CD14-positive monocyte (primary cell): ENCODE results near the gene TNNI3K. TPM values are rescaled to one million over a fixed set of nuclear protein-coding genes. Genes with fewer than 3 reads are reported as not detected.

Experiments used
- DNase-seq, 3 donors: peaks; one replicate each; pipeline ENCODE4 v3.0.0-alpha.2; 2011 to 2022
- H2AFZ ChIP-seq: 2 replicates; pipeline ENCODE4 v1.6.0; 2012; ENCODE audit warnings: mild to moderate bottlenecking, low read depth, low read length, inconsistent platforms; ENCODE audit not compliant: insufficient read depth, poor library complexity, severe bottlenecking
- H3K27ac ChIP-seq, 2 donors: 1 replicate in 1 of 2; 2 replicates in 1 of 2; pipeline ENCODE4 v1.5.1; 2012 to 2013; ENCODE audit warnings: low read length in 2 of 2, control low read depth in 1 of 2, inconsistent platforms in 1 of 2, low read depth in 1 of 2, mild to moderate bottlenecking in 1 of 2
- H3K27me3 ChIP-seq, 2 donors: one replicate each; pipeline versions ENCODE4 v1.6.0 to v1.6.1; 2011 to 2013; ENCODE audit warnings: low read length in 2 of 2; ENCODE audit not compliant: control insufficient read depth in 2 of 2, insufficient read depth in 2 of 2
- H3K36me3 ChIP-seq, 2 donors: replicated peaks in 1 of 2; 1 replicate in 1 of 2; 2 replicates in 1 of 2; pipeline versions ENCODE4 v1.5.1 to v1.6.1; 2012 to 2013; ENCODE audit warnings: low read length in 2 of 2, control low read depth in 1 of 2, inconsistent platforms in 1 of 2, mild to moderate bottlenecking in 1 of 2; ENCODE audit not compliant: insufficient read depth in 2 of 2, control insufficient read depth in 1 of 2
- H3K4me1 ChIP-seq, 2 donors: 1 replicate in 1 of 2; 2 replicates in 1 of 2; pipeline versions ENCODE4 v1.5.1 to v1.6.1; 2012 to 2013; ENCODE audit warnings: low read length in 2 of 2, control low read depth in 1 of 2, inconsistent platforms in 1 of 2, mild to moderate bottlenecking in 1 of 2, moderate library complexity in 1 of 2; ENCODE audit not compliant: insufficient read depth in 2 of 2, control insufficient read depth in 1 of 2
- H3K4me2 ChIP-seq: replicated peaks from 2 replicates; pipeline ENCODE3; 2012; ENCODE audit warnings: low read length, moderate library complexity, mild to moderate bottlenecking; ENCODE audit not compliant: poor library complexity, severe bottlenecking; ENCODE audit errors: extremely low read depth
- H3K4me3 ChIP-seq, 3 experiments: fragments of 200-600 bp in 1 of 3; sonication (generic) in 1 of 3; replicated peaks in 1 of 3; 1 replicate in 2 of 3; 2 replicates in 1 of 3; pipeline ENCODE4 v1.5.1; 2011 to 2013; ENCODE audit warnings: low read length in 3 of 3, mild to moderate bottlenecking in 3 of 3, control low read depth in 2 of 3, low read depth in 2 of 3, inconsistent platforms in 1 of 3, moderate library complexity in 1 of 3
- H3K79me2 ChIP-seq: 2 replicates; pipeline ENCODE4 v1.6.0; 2012; ENCODE audit warnings: mild to moderate bottlenecking, control low read depth, inconsistent platforms, low read length, moderate library complexity; ENCODE audit not compliant: insufficient read depth
- H3K9ac ChIP-seq: 2 replicates; pipeline ENCODE4 v1.6.0; 2017; ENCODE audit warnings: low read length, mild to moderate bottlenecking; ENCODE audit not compliant: insufficient read depth, poor library complexity, severe bottlenecking
- H3K9me3 ChIP-seq, 2 donors: replicated peaks in 1 of 2; 1 replicate in 1 of 2; 2 replicates in 1 of 2; pipeline versions ENCODE4 v1.5.1 to v1.6.1; 2012 to 2013; ENCODE audit warnings: low read length in 2 of 2, control low read depth in 1 of 2; ENCODE audit not compliant: control insufficient read depth in 1 of 2, insufficient read depth in 1 of 2
- H4K20me1 ChIP-seq: 2 replicates; pipeline ENCODE4 v1.6.0; 2012; ENCODE audit warnings: mild to moderate bottlenecking, low read length, control low read depth, moderate library complexity; ENCODE audit not compliant: insufficient read depth
- H3K27ac Mint-ChIP-seq, 7 donors: one replicate each; pipeline ENCODE4 v1.8.0; 2020; ENCODE audit warnings: mild to moderate bottlenecking in 7 of 7, mixed read lengths in 7 of 7, moderate library complexity in 6 of 7, inconsistent platforms in 2 of 7
- H3K27me3 Mint-ChIP-seq, 3 donors: one replicate each; pipeline ENCODE4 v1.8.0; 2021 to 2022; ENCODE audit warnings: low read depth in 3 of 3, mild to moderate bottlenecking in 3 of 3, mixed read lengths in 3 of 3, moderate library complexity in 3 of 3, inconsistent platforms in 1 of 3
- H3K36me3 Mint-ChIP-seq, 2 donors: one replicate each; pipeline ENCODE4 v1.8.0; 2020; ENCODE audit warnings: mixed read lengths in 2 of 2, inconsistent platforms in 1 of 2, mild to moderate bottlenecking in 1 of 2
- H3K4me1 Mint-ChIP-seq: one replicate; pipeline ENCODE4 v1.8.0; 2020; ENCODE audit warnings: mild to moderate bottlenecking, mixed read lengths
- H3K4me3 Mint-ChIP-seq, 2 donors: one replicate each; pipeline ENCODE4 v1.8.0; 2020; ENCODE audit warnings: mild to moderate bottlenecking in 2 of 2, mixed read lengths in 2 of 2, moderate library complexity in 1 of 2
- H3K9me3 Mint-ChIP-seq, 7 donors: one replicate each; pipeline ENCODE4 v1.8.0; 2020 to 2022; ENCODE audit warnings: mixed read lengths in 7 of 7, mild to moderate bottlenecking in 6 of 7, moderate library complexity in 6 of 7, inconsistent platforms in 2 of 7
- CTCF ChIP-seq: fragments of 200-600 bp; IDR thresholded peaks from one replicate; pipeline ENCODE4 v1.8.0; 2022; ENCODE audit warnings: antibody characterized with exemption, mild to moderate bottlenecking
- WGBS: methylation state at CpG from one replicate; pipeline ENCODE4 v1.1.5; 2013; ENCODE audit warnings: missing lambda C conversion rate; ENCODE audit not compliant: insufficient coverage; 5-methylcytosine and 5-hydroxymethylcytosine counted together
- intact Hi-C, 2 donors: fragments of 100-400 bp; cut with micrococcal nuclease; formaldehyde crosslinking; loops; one replicate each; pipeline versions ENCODE4 v1.15.0 to v1.15.1; 2023
- polyA plus RNA-seq, 3 donors: library from polyadenylated mRNA; depleted of rRNA in 1 of 3; unstranded in 2 of 3; stranded (reverse) in 1 of 3; fragments of 300-500 nt in 2 of 3; fragments of >200 nt in 1 of 3; fragmentation: Illumina TruSeq in 2 of 3; gene quantifications; 1 replicate in 2 of 3; 2 replicates in 1 of 3; pipeline ENCODE4 v1.2.3, GENCODE V29; 2012 to 2021

Gene TNNI3K
- polyA plus RNA-seq, 3 donors, result 0.51 TPM; not detected in 2

DNA sequence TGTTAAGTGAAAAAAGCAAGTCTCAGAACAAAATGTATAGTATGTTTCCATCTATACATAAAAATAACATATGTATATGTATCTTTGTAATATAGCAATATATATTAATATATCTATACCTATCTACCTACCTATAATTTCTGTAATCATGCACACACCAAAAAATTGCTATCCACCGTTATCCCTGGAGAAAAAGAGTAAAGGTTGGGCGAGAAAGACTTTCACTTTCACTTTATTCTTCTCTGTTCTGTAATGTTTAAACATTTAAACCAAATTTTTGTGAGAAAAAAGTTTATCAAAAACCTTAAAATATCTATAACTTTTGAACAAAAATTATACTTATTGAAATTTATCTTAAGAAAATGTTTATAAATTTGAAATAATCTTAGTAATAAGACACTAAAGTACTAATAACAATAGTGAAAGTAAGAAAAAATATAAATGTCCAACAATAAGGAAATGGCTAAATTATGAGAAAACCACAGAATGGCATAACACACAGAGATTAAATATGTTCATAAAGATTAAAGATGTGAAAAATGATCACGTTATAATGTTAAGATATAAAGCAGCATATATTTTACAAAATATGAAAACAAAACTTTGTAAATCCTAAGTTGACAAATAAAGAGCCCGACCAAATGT lies 351.2 kb downstream of the TNNI3K start:
- Histone ChIP-seq H3K9me3 (no peaks in the 10 kb centered on the region), H3K4me2 (no peak overlapping the region), H3K27me3 (no peaks in the 10 kb centered on the region), H3K36me3 (no peaks in the 10 kb centered on the region), H3K4me1 (no peaks in the 10 kb centered on the region), H3K79me2 (no peaks in the 10 kb centered on the region), H4K20me1 (no peaks in the 10 kb centered on the region), H2AFZ (no peak overlapping the region), H3K4me3 (peak overlapping the region in 1 of 3 experiments; percentile 19), H3K27ac (no peak overlapping the region), H3K9ac (no peak overlapping the region)
- no CpG with 5 or more reads among the region's 4 CpGs for WGBS
- H3K36me3 Mint-ChIP-seq, result no peaks in the 10 kb centered on the region
- intact Hi-C loops, result no loop called here
- H3K4me3 Mint-ChIP-seq, result peak overlapping the region in 1 of 2 donors; percentile 56
- no peak for DNase-seq
- peaks cover 0 to 6% (median 2%) of the 10 kb centered on the region in 7 donors for H3K9me3 Mint-ChIP-seq
- H3K4me1 Mint-ChIP-seq, result no peaks in the 10 kb centered on the region
- H3K27me3 Mint-ChIP-seq, result peaks cover 0 to 1% (median 0%) of the 10 kb centered on the region in 3 donors
- no peak for TF ChIP-seq CTCF
- H3K27ac Mint-ChIP-seq, result no peak overlapping the region

DNA sequence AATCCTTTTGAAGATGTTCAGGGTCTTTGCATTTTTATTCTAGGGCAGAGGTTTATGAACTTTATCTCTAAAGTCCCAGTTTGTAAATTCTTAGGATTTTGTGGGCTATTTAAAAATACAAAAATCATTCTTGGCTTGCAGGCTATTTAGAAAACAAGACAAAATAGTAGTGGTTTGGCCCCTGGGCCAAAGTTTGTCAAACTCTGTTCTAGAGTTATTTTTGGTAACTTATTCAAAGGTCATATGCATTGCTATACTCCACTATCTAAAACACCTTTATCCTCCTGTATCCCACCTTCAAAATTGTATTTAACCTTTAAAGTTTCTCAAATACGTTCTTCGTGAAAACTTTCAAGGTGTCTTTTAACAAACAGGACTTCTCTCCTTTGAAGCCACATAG lies 352.7 kb downstream of the TNNI3K start:
- H3K27ac ChIP-seq, result no peak overlapping the region
- WGBS, result 100% methylated on average over 1 of the region's 2 CpGs
- no peaks in the 10 kb centered on the region for H4K20me1 ChIP-seq
- no peak overlapping the region for H3K9ac ChIP-seq
- H3K4me2 ChIP-seq, result no peak overlapping the region
- H3K9me3 Mint-ChIP-seq, result peaks cover 0 to 6% (median 2%) of the 10 kb centered on the region in 7 donors
- no peaks in the 10 kb centered on the region for H3K9me3 ChIP-seq
- no peak overlapping the region for H3K4me3 Mint-ChIP-seq
- no peak overlapping the region for H2AFZ ChIP-seq
- no peaks in the 10 kb centered on the region for H3K36me3 Mint-ChIP-seq
- no peaks in the 10 kb centered on the region for H3K4me1 Mint-ChIP-seq
- peaks cover 0 to 1% (median 0%) of the 10 kb centered on the region in 3 donors for H3K27me3 Mint-ChIP-seq
- H3K27me3 ChIP-seq, result no peaks in the 10 kb centered on the region
- no peaks in the 10 kb centered on the region for H3K36me3 ChIP-seq
- no peaks in the 10 kb centered on the region for H3K79me2 ChIP-seq
- intact Hi-C loops, result no loop called here
- H3K4me3 ChIP-seq, result no peak overlapping the region
- DNase-seq, result no peak
- H3K27ac Mint-ChIP-seq, result no peak overlapping the region
- H3K4me1 ChIP-seq, result no peaks in the 10 kb centered on the region
- no peak for TF ChIP-seq CTCF
